ENCODE results near the gene MYZAP. TPM values are rescaled to one million over a fixed set of nuclear protein-coding genes. Genes with fewer than 3 reads are reported as not detected.

MYZAP gene
- total and polyA plus RNA-seq, 2 of the 8 experiments (the other 6 are each of a cell fraction or from before 2014, with no cell fraction given): 0.41 to 0.65 TPM

DNA sequence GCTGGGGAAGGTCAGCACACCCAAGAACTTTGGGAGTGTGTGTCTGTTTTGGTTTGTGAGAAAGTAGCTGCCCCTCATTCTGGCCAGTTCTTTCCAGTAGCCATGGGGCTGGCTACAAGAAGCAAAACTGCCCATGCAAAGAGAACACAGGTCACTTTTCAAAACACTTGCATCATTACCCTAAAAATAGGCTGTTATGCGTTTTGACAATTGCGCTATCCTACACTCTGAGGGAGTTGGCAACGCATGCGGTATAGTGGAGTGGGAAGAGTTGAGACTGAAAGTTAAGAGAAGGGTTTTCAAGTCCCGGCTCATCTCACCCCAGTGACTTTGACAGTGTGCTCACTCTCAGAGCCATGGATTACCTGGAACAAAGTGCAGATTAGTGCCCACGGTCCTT lies 41.8 kb upstream of the MYZAP start:
- Histone ChIP-seq H4K5ac (ENCODE audit: insufficient read length, low read depth, low read length) (no peak overlapping the region), H2AFZ (ENCODE audit: low read length) (no peak overlapping the region), H2BK5ac (ENCODE audit: low read depth, low read length) (peak overlapping the region; percentile 6; the same call in 1 of the 2 replicates), H2AK5ac (ENCODE audit: low read depth, low read length) (no peak overlapping the region), H4K8ac (ENCODE audit: extremely low read depth, insufficient read depth, low read length) (no peak overlapping the region), H3K4me2 (ENCODE audit: insufficient read depth in 1 of 2, low read depth in 2 of 2, low read length in 2 of 2) (no peak overlapping the region), H3K79me1 (ENCODE audit: low read depth, low read length) (no peaks in the 10 kb centered on the region), H4K20me1 (replicated peaks in 1 of 2; ENCODE audit: control insufficient read depth in 1 of 2, insufficient read depth in 2 of 2, low read length in 2 of 2) (no peaks in the 10 kb centered on the region), H3K27me3 (replicated peaks in 1 of 4; ENCODE audit: control insufficient read depth in 3 of 4, extremely low read depth in 1 of 4, insufficient read depth in 3 of 4, low read length in 3 of 4) (no peaks in the 10 kb centered on the region), H3K4me3 (ENCODE audit: extremely low read depth in 1 of 4, insufficient read depth in 2 of 4, low read depth in 3 of 4, low read length in 4 of 4) (no peak overlapping the region), H3K79me2 (ENCODE audit: control insufficient read depth in 1 of 2, insufficient read depth in 2 of 2, low read length in 2 of 2) (no peaks in the 10 kb centered on the region), H3K56ac (replicated peaks; ENCODE audit: insufficient read length, low read depth, low read length) (no peak overlapping the region), H3K36me3 (ENCODE audit: control insufficient read depth in 2 of 4, insufficient read depth in 4 of 4, low read length in 3 of 4) (peaks cover 22 to 56% (median 32%) of the 10 kb centered on the region in 4 experiments; a peak in 7 of 8 replicates), H2BK12ac (ENCODE audit: low read depth, low read length) (no peak overlapping the region), H3K9ac (replicated peaks in 1 of 4; ENCODE audit: extremely low read depth in 1 of 4, low read depth in 3 of 4, low read length in 3 of 4) (no peak overlapping the region), H3K4ac (replicated peaks; ENCODE audit: insufficient read length, low read depth, low read length) (no peak overlapping the region), H3K23ac (ENCODE audit: insufficient read length) (no peak overlapping the region), H3K9me3 (ENCODE audit: insufficient read depth in 2 of 2, low read depth in 1 of 2, low read length in 1 of 2) (no peaks in the 10 kb centered on the region), H3K4me1 (replicated peaks in 1 of 4; ENCODE audit: control insufficient read depth in 3 of 4, insufficient read depth in 4 of 4, low read length in 3 of 4) (peaks cover 0 to 13% (median 5%) of the 10 kb centered on the region in 4 experiments; a peak in 6 of 7 replicates), H4K91ac (replicated peaks; ENCODE audit: insufficient read length, low read length) (no peak overlapping the region), H2BK20ac (ENCODE audit: low read length) (no peak overlapping the region), H3K14ac (ENCODE audit: insufficient read length) (no peak overlapping the region), H2BK120ac (replicated peaks; ENCODE audit: low read depth, low read length) (no peak overlapping the region), H3K23me2 (ENCODE audit: low read depth, low read length) (no peaks in the 10 kb centered on the region), H3K27ac (ENCODE audit: low read depth, low read length) (no peak overlapping the region), H3K18ac (ENCODE audit: extremely low read depth, low read length) (no peak overlapping the region), H2BK15ac (ENCODE audit: low read length) (no peak overlapping the region)
- no peak for DNase-seq (ENCODE audit: low read depth in 1 of 2, low spot score in 2 of 2)
- ChIA-PET CTCF (ENCODE audit: partially characterized antibody) (interaction anchor here (0.6 to 4.7 kb wide), 5 partner anchors 9 to 182 kb away, joined by 3 to 29 read pairs (median 4); no protein-coding TSS in a partner anchor), POLR2A (ENCODE audit: partially characterized antibody) (interaction anchor here (1.1 kb wide), 1 partner anchor 46 kb away, joined by 3 read pairs; no protein-coding TSS in a partner anchor)
- WGBS, 2 experiments (ENCODE audit: extremely low coverage in 1 of 2, insufficient coverage in 1 of 2, insufficient read length in 1 of 2, insufficient replicate concordance in 2 of 2, low coverage in 1 of 2, low lambda C conversion rate in 2 of 2, missing lambda C conversion rate in 1 of 2): 87% methylated on average over 6 of the region's 6 CpGs; no CpG with 5 or more reads in 1 of the 2 experiments
- FAIRE-seq: no peak
- TF ChIP-seq RNF2 (IDR thresholded peaks at IDR 0.05; ENCODE audit: borderline replicate concordance, low read depth, low read length, missing control alignments, poor library complexity, severe bottlenecking) (no peak), JUN (IDR thresholded peaks at IDR 0.05; ENCODE audit: low read depth, low read length) (no peak), HDAC6 (IDR thresholded peaks at IDR 0.05; ENCODE audit: low read depth, low read length) (no peak), RBBP5 (IDR thresholded peaks at IDR 0.05; ENCODE audit: borderline replicate concordance, low read depth, low read length) (no peak), KDM1A (IDR thresholded peaks at IDR 0.05; ENCODE audit: borderline replicate concordance, low read length) (no peak), TEAD4 (IDR thresholded peaks at IDR 0.05; ENCODE audit: low read depth, low read length) (no peak), SP2 (IDR thresholded peaks at IDR 0.05; ENCODE audit: low read length) (no peak), NRF1 (IDR thresholded peaks at IDR 0.05; ENCODE audit: low read depth, low read length) (no peak), HDAC2 (IDR thresholded peaks at IDR 0.05; ENCODE audit: borderline replicate concordance in 1 of 2, low read depth in 2 of 2, low read length in 2 of 2) (no peak)
- TF ChIP-seq, protein P1, sequence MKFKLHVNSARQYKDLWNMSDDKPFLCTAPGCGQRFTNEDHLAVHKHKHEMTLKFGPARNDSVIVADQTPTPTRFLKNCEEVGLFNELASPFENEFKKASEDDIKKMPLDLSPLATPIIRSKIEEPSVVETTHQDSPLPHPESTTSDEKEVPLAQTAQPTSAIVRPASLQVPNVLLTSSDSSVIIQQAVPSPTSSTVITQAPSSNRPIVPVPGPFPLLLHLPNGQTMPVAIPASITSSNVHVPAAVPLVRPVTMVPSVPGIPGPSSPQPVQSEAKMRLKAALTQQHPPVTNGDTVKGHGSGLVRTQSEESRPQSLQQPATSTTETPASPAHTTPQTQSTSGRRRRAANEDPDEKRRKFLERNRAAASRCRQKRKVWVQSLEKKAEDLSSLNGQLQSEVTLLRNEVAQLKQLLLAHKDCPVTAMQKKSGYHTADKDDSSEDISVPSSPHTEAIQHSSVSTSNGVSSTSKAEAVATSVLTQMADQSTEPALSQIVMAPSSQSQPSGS (IDR thresholded peaks at IDR 0.05; ENCODE audit: low read length): no peak

Data from H1 (cell line).